Suprapubic skin (tissue), 4 donors: ENCODE results near the gene IMMP2L. TPM values are rescaled to one million over a fixed set of nuclear protein-coding genes. Genes with fewer than 3 reads are reported as not detected.

Source experiments
- DNase-seq, 2 donors: peaks; one replicate each; pipeline ENCODE4 v3.0.0-alpha.2; 2019; ENCODE audit warnings: low spot score in 2 of 2
- H3K27ac ChIP-seq: fragments of 200-600 bp; sonication (generic); one replicate; pipeline ENCODE4 v1.5.1; 2019
- H3K27me3 ChIP-seq: fragments of 200-600 bp; sonication (generic); one replicate; pipeline ENCODE4 v1.5.1; 2019
- H3K36me3 ChIP-seq: fragments of 200-600 bp; sonication (generic); one replicate; pipeline ENCODE4 v1.5.1; 2019
- H3K4me1 ChIP-seq: fragments of 200-600 bp; sonication (generic); one replicate; pipeline ENCODE4 v1.5.1; 2019
- H3K4me3 ChIP-seq: fragments of 200-600 bp; sonication (generic); one replicate; pipeline ENCODE4 v1.5.1; 2019; ENCODE audit warnings: mild to moderate bottlenecking
- H3K9me3 ChIP-seq: fragments of 200-600 bp; sonication (generic); one replicate; pipeline ENCODE4 v1.5.1; 2019
- EP300 ChIP-seq: sonication (generic); formaldehyde crosslinking; IDR thresholded peaks from one replicate; pipeline ENCODE4 v1.6.1; 2017; ENCODE audit warnings: antibody characterized with exemption
- POLR2A ChIP-seq, 2 donors: fragments of 450-650 bp; IDR thresholded peaks; one replicate each; pipeline ENCODE4 v1.6.1; 2017; ENCODE audit warnings: antibody characterized with exemption in 2 of 2, mild to moderate bottlenecking in 2 of 2, moderate library complexity in 2 of 2
- POLR2AphosphoS5 ChIP-seq, 3 donors: sonication (generic); formaldehyde crosslinking; IDR thresholded peaks; one replicate each; pipeline ENCODE4 v1.6.1; 2017; ENCODE audit warnings: antibody characterized with exemption in 3 of 3
- WGBS: methylation state at CpG from one replicate; pipeline ENCODE4 v1.1.5; 2018; 5-methylcytosine and 5-hydroxymethylcytosine counted together
- total RNA-seq, 4 donors: library from RNA; depleted of rRNA; stranded (reverse); fragments of >200 nt; gene quantifications; one replicate each; pipeline ENCODE4 v1.1.0, GENCODE V29; 2016
- TF ChIP-seq, protein P1 (sequence below), 2 donors: fragments of 200-600 bp in 1 of 2; fragments of 450-650 bp in 1 of 2; sonication (generic) in 1 of 2; IDR thresholded peaks; one replicate each; pipeline ENCODE4 v1.5.1; 2016 to 2019; ENCODE audit warnings: antibody characterized with exemption in 2 of 2, mild to moderate bottlenecking in 1 of 2, moderate library complexity in 1 of 2

The IMMP2L gene
- total RNA-seq, 4 donors from 2014 or later, result 10.6 to 20.6 (median 14.6) TPM

DNA sequence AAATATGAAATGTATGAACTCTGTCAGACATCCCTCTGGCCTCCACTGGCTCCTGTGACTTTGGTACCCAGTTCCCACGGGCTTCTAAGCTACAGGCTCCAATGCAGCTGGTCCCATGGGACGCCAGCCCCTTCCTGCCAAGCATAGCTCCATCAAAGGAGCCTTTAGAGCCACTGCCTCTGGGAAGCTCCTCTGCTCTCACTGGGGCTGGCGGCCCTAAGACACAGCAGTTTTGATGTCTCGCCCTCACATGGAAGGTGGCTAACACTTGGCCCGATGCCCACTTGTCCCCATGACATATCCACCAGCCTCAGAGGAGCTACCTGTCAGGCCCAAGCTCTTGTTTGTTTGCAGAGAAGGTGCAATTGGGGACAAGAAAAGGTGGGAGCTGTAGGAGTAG lies 925.0 kb downstream of the IMMP2L start:
- TF ChIP-seq POLR2AphosphoS5 (IDR thresholded peaks at IDR 0.05) (no peak), POLR2A (IDR thresholded peaks at IDR 0.05) (no peak), EP300 (no peak)
- TF ChIP-seq, protein P1, sequence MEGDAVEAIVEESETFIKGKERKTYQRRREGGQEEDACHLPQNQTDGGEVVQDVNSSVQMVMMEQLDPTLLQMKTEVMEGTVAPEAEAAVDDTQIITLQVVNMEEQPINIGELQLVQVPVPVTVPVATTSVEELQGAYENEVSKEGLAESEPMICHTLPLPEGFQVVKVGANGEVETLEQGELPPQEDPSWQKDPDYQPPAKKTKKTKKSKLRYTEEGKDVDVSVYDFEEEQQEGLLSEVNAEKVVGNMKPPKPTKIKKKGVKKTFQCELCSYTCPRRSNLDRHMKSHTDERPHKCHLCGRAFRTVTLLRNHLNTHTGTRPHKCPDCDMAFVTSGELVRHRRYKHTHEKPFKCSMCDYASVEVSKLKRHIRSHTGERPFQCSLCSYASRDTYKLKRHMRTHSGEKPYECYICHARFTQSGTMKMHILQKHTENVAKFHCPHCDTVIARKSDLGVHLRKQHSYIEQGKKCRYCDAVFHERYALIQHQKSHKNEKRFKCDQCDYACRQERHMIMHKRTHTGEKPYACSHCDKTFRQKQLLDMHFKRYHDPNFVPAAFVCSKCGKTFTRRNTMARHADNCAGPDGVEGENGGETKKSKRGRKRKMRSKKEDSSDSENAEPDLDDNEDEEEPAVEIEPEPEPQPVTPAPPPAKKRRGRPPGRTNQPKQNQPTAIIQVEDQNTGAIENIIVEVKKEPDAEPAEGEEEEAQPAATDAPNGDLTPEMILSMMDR (IDR thresholded peaks at IDR 0.05), result no peak
- Histone ChIP-seq H3K4me3 (no peak overlapping the region), H3K27me3 (no peaks in the 10 kb centered on the region), H3K27ac (no peak overlapping the region), H3K36me3 (no peaks in the 10 kb centered on the region), H3K4me1 (no peaks in the 10 kb centered on the region), H3K9me3 (no peaks in the 10 kb centered on the region)
- WGBS, result 73% methylated on average over 5 of the region's 5 CpGs
- no peak for DNase-seq

DNA sequence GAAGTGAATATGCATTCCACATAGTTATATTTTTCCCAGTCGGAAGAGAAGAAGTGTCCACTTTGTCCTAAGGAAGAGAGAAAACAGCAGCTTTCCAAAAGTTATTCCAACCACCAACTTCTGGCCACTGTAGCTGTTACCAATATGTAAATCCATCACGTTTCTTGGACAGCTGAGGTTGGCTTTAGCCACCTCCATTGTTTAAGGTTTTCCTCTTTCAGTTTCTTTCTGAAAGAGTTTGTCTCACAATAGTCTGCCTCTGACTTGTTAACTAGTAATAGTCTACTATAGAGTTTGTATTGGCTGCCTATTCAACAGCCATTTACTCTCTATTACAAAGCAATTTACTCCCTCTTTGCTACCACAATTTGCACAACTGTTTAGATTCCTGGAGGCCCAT lies 929.0 kb downstream of the IMMP2L start:
- Histone ChIP-seq H3K36me3 (no peaks in the 10 kb centered on the region), H3K4me3 (no peak overlapping the region), H3K4me1 (no peaks in the 10 kb centered on the region), H3K27me3 (no peaks in the 10 kb centered on the region), H3K9me3 (no peaks in the 10 kb centered on the region), H3K27ac (no peak overlapping the region)
- no peak for DNase-seq
- no peak for TF ChIP-seq POLR2AphosphoS5 (IDR thresholded peaks at IDR 0.05)
- WGBS, result 57% methylated on average over 2 of the region's 2 CpGs

DNA sequence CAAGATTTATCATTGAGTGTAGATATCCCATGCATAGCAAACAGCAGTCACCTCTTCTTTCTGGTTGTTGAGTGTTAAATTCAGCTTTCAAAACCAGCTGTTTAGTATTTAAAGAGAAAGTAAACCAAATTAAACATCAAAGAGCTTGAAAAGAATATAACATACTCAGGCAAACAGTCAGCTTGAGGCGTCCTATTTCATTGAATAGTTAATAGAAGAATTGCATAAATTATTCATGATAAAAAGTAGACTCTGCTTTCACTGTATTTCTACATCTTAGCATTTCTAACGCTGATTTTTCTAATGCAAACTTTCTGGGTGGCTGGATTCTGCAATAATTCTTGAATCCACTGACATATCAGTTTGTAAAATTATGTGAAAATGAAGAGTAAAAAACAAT lies 935.9 kb downstream of the IMMP2L start:
- no peak for DNase-seq
- Histone ChIP-seq H3K9me3 (no peaks in the 10 kb centered on the region), H3K4me3 (no peak overlapping the region), H3K36me3 (no peaks in the 10 kb centered on the region), H3K27ac (no peak overlapping the region), H3K4me1 (no peaks in the 10 kb centered on the region), H3K27me3 (no peaks in the 10 kb centered on the region)
- 80% methylated on average over 2 of the region's 2 CpGs for WGBS
- no peak for TF ChIP-seq EP300
- TF ChIP-seq, protein P1 (IDR thresholded peaks at IDR 0.05), result no peak
- no peak for TF ChIP-seq POLR2A (IDR thresholded peaks at IDR 0.05)
- no peak for TF ChIP-seq POLR2AphosphoS5 (IDR thresholded peaks at IDR 0.05)

DNA sequence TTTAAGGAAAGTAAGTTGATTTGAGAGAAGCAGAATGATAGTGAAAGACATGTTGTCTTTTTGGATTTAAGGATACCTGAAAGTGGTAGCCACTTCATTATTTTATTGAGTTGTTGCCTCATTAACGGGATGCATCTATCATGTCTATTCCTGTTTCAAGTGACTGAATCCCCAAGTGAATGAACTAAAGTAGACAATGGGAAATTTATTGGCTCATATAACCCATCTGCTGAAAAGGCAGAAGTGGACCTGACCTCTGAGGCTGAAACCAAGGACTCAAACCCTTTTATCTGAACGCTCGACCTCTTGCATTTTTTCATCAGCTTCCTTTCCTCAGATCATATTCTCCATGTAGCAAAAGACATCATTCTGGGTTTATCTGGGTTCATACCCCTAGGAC lies 937.0 kb downstream of the IMMP2L start:
- Histone ChIP-seq H3K4me3 (no peak overlapping the region), H3K4me1 (no peaks in the 10 kb centered on the region), H3K9me3 (no peaks in the 10 kb centered on the region), H3K36me3 (no peaks in the 10 kb centered on the region), H3K27me3 (no peaks in the 10 kb centered on the region), H3K27ac (no peak overlapping the region)
- DNase-seq, result no peak
- TF ChIP-seq POLR2A (IDR thresholded peaks at IDR 0.05) (no peak), POLR2AphosphoS5 (IDR thresholded peaks at IDR 0.05) (no peak), EP300 (no peak)
- TF ChIP-seq, protein P1 (IDR thresholded peaks at IDR 0.05), result no peak
- 72% methylated on average over 3 of the region's 3 CpGs for WGBS

DNA sequence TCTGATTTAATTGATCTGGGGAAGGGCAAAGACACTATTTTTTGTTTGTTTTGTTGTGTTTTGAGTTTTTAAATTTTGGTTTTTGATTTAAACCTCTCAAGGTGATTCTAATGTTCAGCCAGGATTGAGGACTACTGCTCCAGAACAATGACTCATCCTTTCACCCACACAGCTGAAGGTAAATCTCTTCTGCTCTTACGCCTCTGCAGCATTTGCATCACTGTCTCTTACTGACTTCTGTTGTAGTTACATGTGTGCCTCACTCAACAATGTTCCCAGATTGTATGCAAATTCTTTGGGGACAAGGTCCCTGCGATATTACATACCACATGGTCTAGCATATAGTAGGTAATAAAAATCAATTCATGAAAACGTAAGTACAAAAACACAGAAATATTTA lies 938.9 kb downstream of the IMMP2L start:
- no peaks in the 10 kb centered on the region for H3K36me3 ChIP-seq
- H3K27ac ChIP-seq, result no peak overlapping the region
- no peaks in the 10 kb centered on the region for H3K4me1 ChIP-seq
- H3K27me3 ChIP-seq, result no peaks in the 10 kb centered on the region
- 90% methylated on average over 3 of the region's 3 CpGs for WGBS
- no peaks in the 10 kb centered on the region for H3K9me3 ChIP-seq
- no peak for DNase-seq
- no peak overlapping the region for H3K4me3 ChIP-seq
- TF ChIP-seq, protein P1 (IDR thresholded peaks at IDR 0.05), result no peak
- TF ChIP-seq POLR2AphosphoS5 (IDR thresholded peaks at IDR 0.05) (no peak), EP300 (no peak), POLR2A (IDR thresholded peaks at IDR 0.05) (no peak)

DNA sequence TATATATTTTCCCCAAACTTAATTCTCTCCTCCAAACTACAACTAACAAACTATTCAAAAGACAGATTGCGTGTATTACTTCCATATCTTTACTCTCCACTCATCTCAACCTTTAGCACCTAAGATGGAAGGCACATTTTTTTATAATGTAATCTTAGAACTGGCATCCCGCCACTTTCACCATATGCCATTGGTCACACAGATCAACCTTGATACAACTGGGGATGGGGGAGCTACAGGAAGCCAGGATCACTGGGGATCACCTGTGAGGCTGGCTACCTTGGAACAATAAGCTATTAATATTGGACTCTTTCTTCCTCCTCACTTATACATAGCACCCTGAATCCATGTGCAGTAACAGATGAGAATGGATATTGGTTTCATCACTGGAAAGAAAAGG lies 941.0 kb downstream of the IMMP2L start:
- Histone ChIP-seq H3K27me3 (no peaks in the 10 kb centered on the region), H3K4me3 (no peak overlapping the region), H3K4me1 (no peaks in the 10 kb centered on the region), H3K9me3 (no peaks in the 10 kb centered on the region), H3K27ac (no peak overlapping the region), H3K36me3 (no peaks in the 10 kb centered on the region)
- no peak for DNase-seq
- 89% methylated on average over 2 of the region's 2 CpGs for WGBS
- TF ChIP-seq EP300 (no peak), POLR2A (IDR thresholded peaks at IDR 0.05) (no peak), POLR2AphosphoS5 (IDR thresholded peaks at IDR 0.05) (no peak)
- TF ChIP-seq, protein P1 (IDR thresholded peaks at IDR 0.05), result no peak
